AG09319 (cell line): ENCODE measurements around the gene UFSP2.

ENCODE experiments used
- DNase-seq: peaks from one replicate; pipeline ENCODE4 v3.0.0-alpha.2; 2010; ENCODE audit warnings: low read depth; ENCODE audit errors: extremely low read depth
- CTCF ChIP-seq: IDR thresholded peaks from 2 replicates; pipeline ENCODE4 v1.5.1; 2011; ENCODE audit warnings: low read depth, mild to moderate bottlenecking, inconsistent platforms, low read length, moderate library complexity

Gene UFSP2

DNA sequence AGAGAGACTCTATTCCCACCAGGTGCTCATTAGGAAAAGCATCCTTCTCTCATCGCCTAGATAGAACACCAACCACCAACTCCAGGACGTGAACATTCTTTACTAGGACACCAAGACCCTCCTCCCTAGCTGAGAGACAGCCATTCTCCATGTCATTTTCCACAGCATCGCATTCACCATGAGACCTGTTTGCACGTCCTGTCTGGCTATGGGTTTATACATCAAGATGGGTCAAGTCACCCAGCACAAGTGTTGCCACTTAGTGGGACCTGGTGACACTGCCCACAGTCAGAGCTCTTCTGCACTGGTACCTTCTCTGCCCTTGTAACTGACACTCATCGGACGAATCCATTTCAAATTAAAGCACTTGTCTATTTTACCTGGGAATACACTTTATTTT, 47.5 kb downstream of the UFSP2 start:
- no peak for TF ChIP-seq CTCF
- DNase-seq: no peak

DNA sequence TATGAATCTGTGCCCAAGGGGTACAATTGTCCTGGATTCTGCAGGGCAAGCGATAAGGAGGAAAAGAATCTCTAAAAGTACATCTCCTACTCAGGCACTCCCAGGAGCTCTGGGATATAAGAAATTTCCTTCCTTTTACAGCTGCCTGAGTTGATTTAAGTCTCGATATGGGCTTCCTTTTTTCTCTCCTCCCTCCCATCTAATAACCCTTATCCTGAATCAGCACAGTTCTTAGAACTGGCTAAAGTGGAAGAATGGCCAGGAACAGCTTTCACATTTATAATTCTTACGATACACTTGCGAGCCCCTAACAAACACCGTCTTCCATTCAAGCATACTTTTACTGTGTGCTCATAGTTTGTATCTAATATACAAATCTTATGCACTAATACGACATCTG, 51.2 kb downstream of the UFSP2 start:
- DNase-seq: no peak

GRCh38 chr4:185374027-185374426, 51.7 kb downstream of the UFSP2 start:
- no peak for TF ChIP-seq CTCF
- no peak for DNase-seq

More for the DNA sequence above, 51.2 kb downstream of the UFSP2 start:
- no peak for TF ChIP-seq CTCF

DNA sequence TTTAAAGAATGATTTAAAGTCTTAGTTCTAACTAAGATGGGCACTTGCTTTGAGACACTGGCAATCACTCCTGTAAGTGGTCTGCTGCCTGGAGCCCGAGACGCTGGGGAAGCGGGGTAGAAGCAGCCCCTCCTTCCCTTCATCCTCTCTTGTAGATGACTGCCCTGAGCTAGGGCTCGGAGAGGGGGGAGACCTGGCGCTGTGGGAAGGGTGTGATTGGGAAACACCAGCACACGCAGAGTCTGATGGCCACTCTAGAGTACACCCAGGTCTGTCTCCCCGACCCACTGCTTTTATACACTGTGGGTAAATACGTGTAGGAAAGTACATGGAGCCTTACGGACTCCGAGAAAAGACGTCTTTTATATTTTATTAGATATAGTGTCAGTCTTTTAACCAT, 54.1 kb downstream of the UFSP2 start:
- TF ChIP-seq CTCF: no peak
- DNase-seq: no peak

GRCh38 chr4:185370268-185370949, 55.4 kb downstream of the UFSP2 start:
- no peak for DNase-seq
- no peak for TF ChIP-seq CTCF

DNA sequence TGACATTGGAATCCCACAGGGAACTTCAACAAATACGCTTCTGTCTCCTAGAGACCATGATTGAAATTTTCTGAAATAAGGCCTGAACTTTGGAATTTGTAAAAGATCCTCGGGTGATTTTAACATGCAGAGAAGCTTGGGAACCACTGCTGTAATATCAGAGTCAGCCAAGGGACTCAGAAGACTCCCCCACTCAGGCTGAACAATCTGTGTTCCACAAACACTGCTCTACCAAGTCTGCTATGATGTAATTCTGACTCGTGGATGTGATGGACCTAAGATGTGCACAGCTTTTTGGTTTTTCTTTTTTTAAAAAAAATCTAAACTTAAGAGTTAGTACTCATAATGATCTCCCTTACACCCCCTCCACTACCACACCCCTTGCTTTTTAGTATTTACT, 56.0 kb downstream of the UFSP2 start:
- no peak for TF ChIP-seq CTCF
- DNase-seq: no peak

DNA sequence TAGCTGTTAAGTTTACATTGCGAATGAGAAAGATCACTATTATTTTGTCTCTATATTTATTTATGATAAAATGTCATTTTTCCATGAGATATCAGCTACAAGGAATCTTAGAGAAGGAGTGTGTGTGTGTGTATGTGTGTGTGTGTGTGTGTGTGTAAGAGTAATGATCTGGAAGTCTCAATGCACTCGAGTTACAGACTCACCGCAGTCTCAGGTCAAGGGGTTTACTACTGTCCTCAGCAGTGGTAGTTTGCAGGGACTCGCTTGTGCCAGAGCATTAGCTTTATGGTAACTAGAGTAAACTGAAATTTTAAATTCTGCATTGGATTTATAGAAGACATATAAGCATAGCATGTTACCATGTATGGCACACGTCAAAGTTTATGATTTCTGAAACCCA, 60.9 kb downstream of the UFSP2 start:
- no peak for TF ChIP-seq CTCF
- no peak for DNase-seq
